ENCODE data around the gene IL11. TPM values are rescaled to one million over a fixed set of nuclear protein-coding genes. Genes with fewer than 3 reads are reported as not detected.

Gene IL11
- total RNA-seq, 1 experiment from 2014 or later = 3.9 TPM

- no peaks in the 10 kb centered on the region for H4K20me1 ChIP-seq (ENCODE audit: control insufficient read depth, insufficient read depth, insufficient read length)
These were observed 36.0 kb upstream of the IL11 start for GRCh38 chr19:55406091-55406825.

More at GRCh38 chr19:55406091-55406825, 36.0 kb upstream of the IL11 start:
- WGBS (ENCODE audit: extremely low coverage, insufficient read length, low lambda C conversion rate) = no CpG with 5 or more reads among the region's 14 CpGs
- Histone ChIP-seq H4K8ac (replicated peaks; ENCODE audit: insufficient read length, low read depth, low read length) (no peak overlapping the region), H2BK5ac (ENCODE audit: insufficient read length, low read length) (no peak overlapping the region), H2BK15ac (ENCODE audit: low read depth, low read length) (no peak overlapping the region), H3K18ac (ENCODE audit: insufficient read length, low read depth, low read length) (no peak overlapping the region), H3K4me1 (ENCODE audit: insufficient read depth, low read length) (no peaks in the 10 kb centered on the region; the same call in 1 of the 2 replicates), H3K27ac (ENCODE audit: insufficient read length, low read depth, low read length) (no peak overlapping the region), H4K5ac (ENCODE audit: insufficient read length, low read depth, low read length) (no peak overlapping the region), H3T11ph (ENCODE audit: low read length) (no peak overlapping the region), H3K9ac (ENCODE audit: extremely low read depth, insufficient read length, low read length) (peak overlapping the region; percentile 73), H3K79me2 (ENCODE audit: insufficient read depth, low read length) (peaks cover 14% of the 10 kb centered on the region; the same call in 1 of the 2 replicates), H3K79me1 (ENCODE audit: insufficient read depth, low read depth, low read length, poor library complexity, severe bottlenecking) (peaks cover 7% of the 10 kb centered on the region), H2BK20ac (ENCODE audit: low read depth, low read length, poor library complexity, severe bottlenecking) (no peak overlapping the region), H3K23ac (ENCODE audit: insufficient read length, low read depth, low read length) (no peak overlapping the region), H2BK120ac (ENCODE audit: low read depth, low read length, poor library complexity, severe bottlenecking) (no peak overlapping the region), H3K56ac (ENCODE audit: insufficient read length, low read depth, low read length) (no peak overlapping the region), H2BK12ac (ENCODE audit: insufficient read length, low read depth, low read length) (no peak overlapping the region), H3K4me2 (ENCODE audit: insufficient read depth, insufficient read length, low read length) (peak overlapping the region; percentile 77), H3K9me3 (ENCODE audit: control insufficient read depth, low read depth, low read length) (no peaks in the 10 kb centered on the region), H2AK5ac (ENCODE audit: insufficient read length, low read length) (no peak overlapping the region), H4K91ac (ENCODE audit: insufficient read length, low read depth, low read length) (no peak overlapping the region), H2AFZ (ENCODE audit: low read length) (no peak overlapping the region), H3K4ac (ENCODE audit: low read depth, low read length) (no peak overlapping the region), H3K23me2 (ENCODE audit: insufficient read length, low read depth, low read length, poor library complexity, severe bottlenecking) (peaks cover 6% of the 10 kb centered on the region), H3K27me3 (ENCODE audit: insufficient read depth, low read length) (no peaks in the 10 kb centered on the region), H3K14ac (ENCODE audit: insufficient read depth, low read length) (no peak overlapping the region)
- Mint-ChIP-seq H3K4me1 (peaks cover 18 to 40% of the 10 kb centered on the region in 2 experiments), H3K9me3 (peaks cover 20 to 21% of the 10 kb centered on the region in 2 experiments), H3K27me3 (ENCODE audit: low read depth) (peaks cover 19% of the 10 kb centered on the region), H3K36me3 (ENCODE audit: insufficient read depth in 1 of 3, low read depth in 3 of 3) (peaks cover 49 to 60% (median 58%) of the 10 kb centered on the region in 3 experiments), H3K27ac (peak overlapping the region; percentile 34 to 79 (median 58); a peak in 6 of 7 replicates), H3K4me3 (peak overlapping the region; percentile 88 to 90)
- TF ChIP-seq CTCF (conservative IDR thresholded peaks at IDR 0.05) = no peak
- no peak for DNase-seq

Data from H9 (cell line).